HUES64 (cell line): ENCODE data around the gene MSI2.
A peak's percentile ranks its signal among the peaks of the same experiment; 100 is the strongest.

Source experiments
- H3K27ac ChIP-seq: 2 replicates; pipeline ENCODE4 v1.7.0; 2013; ENCODE audit warnings: low read depth, low read length, inconsistent platforms
- H3K27me3 ChIP-seq: 2 replicates; pipeline ENCODE4 v1.6.1; 2013; ENCODE audit warnings: mild to moderate bottlenecking, low read length; ENCODE audit not compliant: insufficient read depth
- H3K36me3 ChIP-seq: 2 replicates; pipeline ENCODE4 v1.6.1; 2013; ENCODE audit warnings: mild to moderate bottlenecking, low read length; ENCODE audit not compliant: insufficient read depth
- H3K4me1 ChIP-seq: 2 replicates; pipeline ENCODE4 v1.6.1; 2013; ENCODE audit warnings: mild to moderate bottlenecking, low read length, moderate library complexity; ENCODE audit not compliant: insufficient read depth
- H3K4me3 ChIP-seq: 2 replicates; pipeline ENCODE4 v1.5.1; 2013; ENCODE audit warnings: mild to moderate bottlenecking, low read length, moderate library complexity
- H3K9ac ChIP-seq: 2 replicates; pipeline ENCODE4 v1.6.1; 2013; ENCODE audit warnings: mild to moderate bottlenecking, low read depth, low read length
- H3K9me3 ChIP-seq: 2 replicates; pipeline ENCODE4 v1.6.1; 2013; ENCODE audit warnings: low read depth, low read length; ENCODE audit not compliant: insufficient read depth
- WGBS: fragments of 150-250, 120-280 bp; methylation state at CpG from one replicate; pipeline ENCODE4 v1.1.7; 2013; ENCODE audit warnings: missing lambda C conversion rate; 5-methylcytosine and 5-hydroxymethylcytosine counted together

MSI2 gene

DNA sequence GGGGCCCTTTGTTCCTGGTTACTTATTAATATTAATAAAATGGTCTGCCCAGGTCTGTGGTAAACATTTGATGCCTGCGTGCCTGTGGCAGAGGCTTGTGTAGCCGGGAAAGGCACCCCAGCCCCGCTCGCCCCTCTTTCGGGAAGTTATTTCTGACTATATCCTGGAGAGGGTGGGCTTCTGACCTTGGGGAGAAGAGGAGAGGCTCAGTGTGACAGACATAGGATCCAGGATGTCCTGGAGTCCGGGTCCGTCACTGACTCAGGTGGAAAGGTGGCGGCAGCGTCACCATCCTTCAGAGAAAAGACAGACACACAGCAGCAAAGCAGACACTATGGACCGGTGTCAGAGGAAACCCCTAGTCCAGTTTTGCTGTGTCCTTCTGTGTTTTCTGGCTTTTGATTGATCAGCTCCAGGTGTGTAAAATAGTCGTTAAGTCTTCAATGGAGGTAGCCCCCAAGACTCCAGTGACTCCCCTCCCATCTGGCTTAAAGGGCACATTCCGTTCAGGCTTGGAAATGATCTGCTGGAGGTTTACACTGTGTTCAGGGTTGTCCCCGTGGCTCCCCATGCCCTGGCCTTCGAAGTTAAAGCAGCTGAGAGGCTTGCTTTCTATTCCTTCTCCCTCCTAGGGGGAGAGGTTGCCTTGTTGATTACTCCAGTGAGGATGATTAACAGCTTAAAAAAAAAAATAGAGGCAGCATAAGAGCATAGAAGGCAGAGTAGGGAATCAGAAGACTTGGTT is 407.2 kb downstream of the MSI2 start:
- Histone ChIP-seq H3K36me3 (no peaks in the 10 kb centered on the region), H3K27ac (peak overlapping the region; percentile 36)

DNA sequence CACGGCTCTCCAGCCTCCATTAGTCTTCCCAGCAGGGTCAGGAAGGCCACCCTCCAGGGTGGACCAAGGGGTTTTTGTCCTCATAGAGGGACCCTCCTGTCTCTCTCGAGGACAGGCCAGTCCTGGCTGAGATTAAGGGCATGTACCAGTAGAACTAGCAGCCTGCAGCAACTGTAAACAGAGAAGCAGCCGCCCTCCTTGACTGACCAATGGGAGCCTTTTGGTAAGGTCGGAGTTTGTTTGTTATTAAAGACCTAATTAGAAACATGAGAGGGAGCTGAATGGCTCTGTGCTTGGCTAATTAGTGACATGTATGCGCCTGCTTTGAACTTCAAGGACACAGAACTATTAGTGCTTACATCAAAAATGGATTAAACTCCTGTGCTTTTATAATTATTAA is 408.8 kb downstream of the MSI2 start:
- 0 out of 2 replicates have a peak, but pooled peaks cover 5% of the 10 kb centered on the region for H3K36me3 ChIP-seq
- H3K27me3 ChIP-seq, result no peaks in the 10 kb centered on the region
- H3K4me3 ChIP-seq, result no peak overlapping the region
- no peaks in the 10 kb centered on the region for H3K9me3 ChIP-seq
- no peak overlapping the region; the same call in 1 of the 2 replicates for H3K27ac ChIP-seq
- H3K4me1 ChIP-seq, result peaks cover 51% of the 10 kb centered on the region
- WGBS, result 38% methylated on average over 4 of the region's 5 CpGs
- H3K9ac ChIP-seq, result no peak overlapping the region; the same call in 1 of the 2 replicates

More for the DNA sequence above, 407.2 kb downstream of the MSI2 start:
- no peaks in the 10 kb centered on the region for H3K27me3 ChIP-seq
- H3K9ac ChIP-seq, result peak overlapping the region; percentile 22; the same call in 1 of the 2 replicates
- H3K4me1 ChIP-seq, result peaks cover 51% of the 10 kb centered on the region
- H3K4me3 ChIP-seq, result no peak overlapping the region
- no peaks in the 10 kb centered on the region for H3K9me3 ChIP-seq
- 85% methylated on average over 14 of the region's 14 CpGs for WGBS

- 66% methylated on average over 4 of the region's 4 CpGs for WGBS
- 0 out of 2 replicates have a peak, but pooled peaks cover 5% of the 10 kb centered on the region for H3K36me3 ChIP-seq
- no peaks in the 10 kb centered on the region for H3K27me3 ChIP-seq
- no peak overlapping the region for H3K27ac ChIP-seq
- no peaks in the 10 kb centered on the region for H3K9me3 ChIP-seq
- H3K4me1 ChIP-seq, result peaks cover 51% of the 10 kb centered on the region
- H3K9ac ChIP-seq, result no peak overlapping the region
- no peak overlapping the region for H3K4me3 ChIP-seq
Observed at GRCh38 chr17:57665696-57666095, 409.4 kb downstream of the MSI2 start.

DNA sequence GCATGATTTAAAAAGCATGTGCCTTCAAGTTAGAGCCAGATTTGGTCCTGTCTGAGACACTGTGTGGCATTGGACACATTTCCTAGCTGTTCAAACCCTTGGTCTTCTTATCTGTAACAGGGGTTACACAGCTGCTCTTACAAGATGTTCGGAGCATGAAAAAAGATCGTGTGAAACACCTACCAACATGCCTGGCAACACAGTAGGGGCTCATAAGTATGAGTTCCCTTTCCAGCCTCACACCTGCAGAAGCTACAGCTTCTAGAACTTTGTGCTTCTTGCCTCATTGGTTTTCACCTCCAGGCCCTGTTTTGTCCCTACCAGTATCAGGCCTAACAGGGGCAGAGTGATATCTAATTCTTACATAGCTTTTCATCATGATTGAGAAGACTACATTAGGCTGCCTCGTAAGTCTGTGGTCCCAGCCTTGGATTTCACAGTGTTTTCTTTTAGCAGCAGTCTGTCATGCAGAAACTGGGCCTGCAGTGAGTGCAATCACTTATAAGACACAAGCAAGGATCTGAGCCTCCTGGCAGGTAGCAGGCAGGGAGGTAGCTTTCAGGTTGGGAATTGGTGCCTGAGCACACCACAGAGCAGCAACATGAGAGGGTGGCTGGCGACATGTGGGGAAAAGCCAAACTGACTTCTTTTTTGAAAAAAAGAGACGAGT is 410.0 kb downstream of the MSI2 start:
- Histone ChIP-seq H3K9ac (no peak overlapping the region), H3K27me3 (no peaks in the 10 kb centered on the region), H3K9me3 (no peaks in the 10 kb centered on the region), H3K27ac (no peak overlapping the region), H3K4me3 (no peak overlapping the region), H3K4me1 (peaks cover 45% of the 10 kb centered on the region), H3K36me3 (0 out of 2 replicates have a peak, but pooled peaks cover 5% of the 10 kb centered on the region)
- 91% methylated on average over 5 of the region's 5 CpGs for WGBS

GRCh38 chr17:57666946-57667345 is 410.6 kb downstream of the MSI2 start:
- no peaks in the 10 kb centered on the region for H3K9me3 ChIP-seq
- 93% methylated on average over 6 of the region's 6 CpGs for WGBS
- no peak overlapping the region for H3K4me3 ChIP-seq
- no peaks in the 10 kb centered on the region for H3K27me3 ChIP-seq
- H3K27ac ChIP-seq, result no peak overlapping the region
- no peak overlapping the region for H3K9ac ChIP-seq
- 0 out of 2 replicates have a peak, but pooled peaks cover 5% of the 10 kb centered on the region for H3K36me3 ChIP-seq
- peaks cover 41% of the 10 kb centered on the region for H3K4me1 ChIP-seq

- no peak overlapping the region for H3K4me3 ChIP-seq
- 91% methylated on average over 6 of the region's 6 CpGs for WGBS
- 0 out of 2 replicates have a peak, but pooled peaks cover 5% of the 10 kb centered on the region for H3K36me3 ChIP-seq
- no peak overlapping the region for H3K27ac ChIP-seq
- H3K9ac ChIP-seq, result no peak overlapping the region
- H3K4me1 ChIP-seq, result peaks cover 38% of the 10 kb centered on the region
- no peaks in the 10 kb centered on the region for H3K27me3 ChIP-seq
- no peaks in the 10 kb centered on the region for H3K9me3 ChIP-seq
Observed at GRCh38 chr17:57667461-57667923, 411.2 kb downstream of the MSI2 start.

GRCh38 chr17:57668332-57668731 is 412.0 kb downstream of the MSI2 start:
- 93% methylated on average over 2 of the region's 3 CpGs for WGBS
- no peak overlapping the region for H3K9ac ChIP-seq
- H3K4me1 ChIP-seq, result peaks cover 35% of the 10 kb centered on the region
- H3K27me3 ChIP-seq, result no peaks in the 10 kb centered on the region
- no peak overlapping the region for H3K27ac ChIP-seq
- 0 out of 2 replicates have a peak, but pooled peaks cover 5% of the 10 kb centered on the region for H3K36me3 ChIP-seq
- no peaks in the 10 kb centered on the region for H3K9me3 ChIP-seq
- H3K4me3 ChIP-seq, result no peak overlapping the region

GRCh38 chr17:57669671-57670529 is 413.6 kb downstream of the MSI2 start:
- H3K4me1 ChIP-seq, result peaks cover 24% of the 10 kb centered on the region
- H3K27ac ChIP-seq, result no peak overlapping the region
- H3K36me3 ChIP-seq, result peaks cover 5% of the 10 kb centered on the region; the same call in 1 of the 2 replicates
- no peak overlapping the region for H3K9ac ChIP-seq
- WGBS, result 95% methylated on average over 10 of the region's 10 CpGs
- H3K27me3 ChIP-seq, result no peaks in the 10 kb centered on the region
- H3K4me3 ChIP-seq, result no peak overlapping the region
- H3K9me3 ChIP-seq, result no peaks in the 10 kb centered on the region

- H3K27me3 ChIP-seq, result no peaks in the 10 kb centered on the region
- no peaks in the 10 kb centered on the region for H3K9me3 ChIP-seq
- H3K9ac ChIP-seq, result no peak overlapping the region
- peaks cover 10% of the 10 kb centered on the region for H3K36me3 ChIP-seq
- peaks cover 13% of the 10 kb centered on the region; the same call in 1 of the 2 replicates for H3K4me1 ChIP-seq
- no peak overlapping the region for H3K27ac ChIP-seq
- H3K4me3 ChIP-seq, result no peak overlapping the region
- WGBS, result 84% methylated on average over 8 of the region's 8 CpGs
Observed at GRCh38 chr17:57670769-57671569, 414.6 kb downstream of the MSI2 start.
